ENCODE data around the gene RAB33B.
"Not testable (repeated sequence)": the region's sequence is repeated elsewhere in the genome, so short reads cannot be mapped to it uniquely, and the experiment has no call there.

DNA sequence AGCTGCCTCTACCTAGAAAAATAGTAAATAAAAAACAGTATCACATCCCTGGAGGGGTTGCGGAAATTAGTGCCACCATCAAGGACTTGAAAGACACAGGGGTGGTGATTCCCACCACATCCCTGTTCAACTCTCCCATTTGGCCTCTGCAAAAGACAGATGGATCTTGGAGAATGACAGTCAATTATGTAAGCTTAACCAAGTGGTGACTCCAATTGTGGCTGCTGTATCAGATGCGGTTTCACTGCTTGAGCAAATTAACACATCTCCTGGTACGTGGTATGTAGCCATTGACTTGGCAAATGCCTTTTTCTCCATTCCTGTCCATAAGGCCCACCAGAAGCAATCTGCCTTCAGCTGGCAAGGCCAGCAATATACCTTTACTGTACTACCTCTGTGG lies 9.0 kb upstream of the RAB33B start:
- TF ChIP-seq CTCF (IDR thresholded peaks at IDR 0.05; ENCODE audit: control extremely low read depth in 1 of 3, insufficient read depth in 1 of 3, low read depth in 1 of 3, low read length in 3 of 3); BRCA1 (IDR thresholded peaks at IDR 0.05; ENCODE audit: low read depth, low read length); POLR2A (IDR thresholded peaks at IDR 0.05; ENCODE audit: control extremely low read depth in 1 of 2, low read depth in 2 of 2, low read length in 2 of 2); POLR2AphosphoS5 (IDR thresholded peaks at IDR 0.05; ENCODE audit: low read depth, low read length); EZH2 (IDR thresholded peaks at IDR 0.05; ENCODE audit: low read depth, low read length, severe bottlenecking); EP300 (IDR thresholded peaks at IDR 0.05; ENCODE audit: borderline replicate concordance in 1 of 2, low read depth in 2 of 2, low read length in 2 of 2); CHD2 (IDR thresholded peaks at IDR 0.05; ENCODE audit: low read length); BCL11A (IDR thresholded peaks at IDR 0.05; ENCODE audit: low read depth in 2 of 2, low read length in 2 of 2); GTF2F1 (IDR thresholded peaks at IDR 0.05; ENCODE audit: borderline replicate concordance, low read depth, low read length); SRF (IDR thresholded peaks at IDR 0.05; ENCODE audit: low read depth, low read length): not testable (repeated sequence)
- TF ChIP-seq, protein P1, sequence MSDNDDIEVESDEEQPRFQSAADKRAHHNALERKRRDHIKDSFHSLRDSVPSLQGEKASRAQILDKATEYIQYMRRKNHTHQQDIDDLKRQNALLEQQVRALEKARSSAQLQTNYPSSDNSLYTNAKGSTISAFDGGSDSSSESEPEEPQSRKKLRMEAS (IDR thresholded peaks at IDR 0.05): not testable (repeated sequence)
